ENCODE results near the gene ARAF. TPM values are rescaled to one million over a fixed set of nuclear protein-coding genes. Genes with fewer than 3 reads are reported as not detected.

Gene ARAF
- total and polyA plus RNA-seq, 2 of the 13 experiments (the other 11 are each of a cell fraction or from before 2014, with no cell fraction given): 18.0 to 33.1 TPM

DNA sequence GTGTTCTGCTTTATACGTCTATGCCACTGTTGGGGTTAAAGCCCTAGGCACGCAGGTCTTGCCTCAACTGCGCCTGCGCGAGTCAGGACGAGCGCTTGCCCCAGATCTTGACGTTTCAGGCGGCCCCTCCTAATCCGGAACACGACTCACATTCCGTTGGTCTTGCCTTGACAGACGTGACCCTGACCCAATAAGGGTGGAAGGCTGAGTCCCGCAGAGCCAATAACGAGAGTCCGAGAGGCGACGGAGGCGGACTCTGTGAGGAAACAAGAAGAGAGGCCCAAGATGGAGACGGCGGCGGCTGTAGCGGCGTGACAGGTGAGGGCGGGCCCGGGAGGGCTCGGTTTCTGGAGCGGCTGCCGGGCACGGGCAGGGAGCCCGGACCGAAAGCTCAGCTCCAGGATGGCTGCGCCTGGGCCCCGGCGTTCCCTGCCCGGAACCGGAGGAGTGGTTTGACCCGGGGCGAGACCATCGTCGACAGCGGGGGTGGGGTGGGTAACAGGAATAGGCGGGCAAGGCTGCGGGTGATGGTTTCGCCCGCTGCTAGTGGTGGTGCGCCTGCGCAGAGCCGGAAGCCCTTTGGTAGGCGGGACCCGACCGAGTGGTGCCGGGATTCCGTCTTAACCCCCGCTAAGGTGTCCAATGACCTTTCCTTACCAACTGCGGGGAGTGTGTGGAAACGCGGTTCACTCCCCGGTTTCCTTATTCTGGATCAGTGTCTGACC is at the start of gene ARAF (continued):
- TF ChIP-seq, protein P1, sequence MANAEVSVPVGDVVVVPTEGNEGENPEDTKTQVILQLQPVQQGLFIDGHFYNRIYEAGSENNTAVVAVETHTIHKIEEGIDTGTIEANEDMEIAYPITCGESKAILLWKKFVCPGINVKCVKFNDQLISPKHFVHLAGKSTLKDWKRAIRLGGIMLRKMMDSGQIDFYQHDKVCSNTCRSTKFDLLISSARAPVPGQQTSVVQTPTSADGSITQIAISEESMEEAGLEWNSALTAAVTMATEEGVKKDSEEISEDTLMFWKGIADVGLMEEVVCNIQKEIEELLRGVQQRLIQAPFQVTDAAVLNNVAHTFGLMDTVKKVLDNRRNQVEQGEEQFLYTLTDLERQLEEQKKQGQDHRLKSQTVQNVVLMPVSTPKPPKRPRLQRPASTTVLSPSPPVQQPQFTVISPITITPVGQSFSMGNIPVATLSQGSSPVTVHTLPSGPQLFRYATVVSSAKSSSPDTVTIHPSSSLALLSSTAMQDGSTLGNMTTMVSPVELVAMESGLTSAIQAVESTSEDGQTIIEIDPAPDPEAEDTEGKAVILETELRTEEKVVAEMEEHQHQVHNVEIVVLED (CRISPR knock-in tag; IDR thresholded peaks at IDR 0.05; ENCODE audit: borderline replicate concordance): peak; percentile 54; the same call in 1 of the 2 replicates
- TF ChIP-seq, protein P2, sequence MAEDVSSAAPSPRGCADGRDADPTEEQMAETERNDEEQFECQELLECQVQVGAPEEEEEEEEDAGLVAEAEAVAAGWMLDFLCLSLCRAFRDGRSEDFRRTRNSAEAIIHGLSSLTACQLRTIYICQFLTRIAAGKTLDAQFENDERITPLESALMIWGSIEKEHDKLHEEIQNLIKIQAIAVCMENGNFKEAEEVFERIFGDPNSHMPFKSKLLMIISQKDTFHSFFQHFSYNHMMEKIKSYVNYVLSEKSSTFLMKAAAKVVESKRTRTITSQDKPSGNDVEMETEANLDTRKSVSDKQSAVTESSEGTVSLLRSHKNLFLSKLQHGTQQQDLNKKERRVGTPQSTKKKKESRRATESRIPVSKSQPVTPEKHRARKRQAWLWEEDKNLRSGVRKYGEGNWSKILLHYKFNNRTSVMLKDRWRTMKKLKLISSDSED (CRISPR knock-in tag; IDR thresholded peaks at IDR 0.05): no peak
- TF ChIP-seq, protein P3, sequence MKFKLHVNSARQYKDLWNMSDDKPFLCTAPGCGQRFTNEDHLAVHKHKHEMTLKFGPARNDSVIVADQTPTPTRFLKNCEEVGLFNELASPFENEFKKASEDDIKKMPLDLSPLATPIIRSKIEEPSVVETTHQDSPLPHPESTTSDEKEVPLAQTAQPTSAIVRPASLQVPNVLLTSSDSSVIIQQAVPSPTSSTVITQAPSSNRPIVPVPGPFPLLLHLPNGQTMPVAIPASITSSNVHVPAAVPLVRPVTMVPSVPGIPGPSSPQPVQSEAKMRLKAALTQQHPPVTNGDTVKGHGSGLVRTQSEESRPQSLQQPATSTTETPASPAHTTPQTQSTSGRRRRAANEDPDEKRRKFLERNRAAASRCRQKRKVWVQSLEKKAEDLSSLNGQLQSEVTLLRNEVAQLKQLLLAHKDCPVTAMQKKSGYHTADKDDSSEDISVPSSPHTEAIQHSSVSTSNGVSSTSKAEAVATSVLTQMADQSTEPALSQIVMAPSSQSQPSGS (CRISPR knock-in tag; IDR thresholded peaks at IDR 0.05): 0 out of 2 replicates have a peak, but pooled peaks have one; percentile 19
- TF ChIP-seq ZNF558 (CRISPR knock-in tag; IDR thresholded peaks at IDR 0.05; ENCODE audit: borderline replicate concordance): no peak
- TF ChIP-seq ZNF549 (CRISPR knock-in tag; IDR thresholded peaks at IDR 0.05): no peak
- peak; percentile 51; the same call in 1 of the 2 replicates for TF ChIP-seq GATAD1 (CRISPR knock-in tag; IDR thresholded peaks at IDR 0.05)
- TF ChIP-seq HDAC1 (CRISPR knock-in tag; IDR thresholded peaks at IDR 0.05): peak; percentile 32; the same call in 1 of the 2 replicates
- peak; percentile 76; the same call in 1 of the 2 replicates for TF ChIP-seq NR2C2 (CRISPR knock-in tag; IDR thresholded peaks at IDR 0.05; ENCODE audit: borderline replicate concordance)
- TF ChIP-seq ELF1 (CRISPR knock-in tag; IDR thresholded peaks at IDR 0.05): peak; percentile 78
- TF ChIP-seq, protein P4, sequence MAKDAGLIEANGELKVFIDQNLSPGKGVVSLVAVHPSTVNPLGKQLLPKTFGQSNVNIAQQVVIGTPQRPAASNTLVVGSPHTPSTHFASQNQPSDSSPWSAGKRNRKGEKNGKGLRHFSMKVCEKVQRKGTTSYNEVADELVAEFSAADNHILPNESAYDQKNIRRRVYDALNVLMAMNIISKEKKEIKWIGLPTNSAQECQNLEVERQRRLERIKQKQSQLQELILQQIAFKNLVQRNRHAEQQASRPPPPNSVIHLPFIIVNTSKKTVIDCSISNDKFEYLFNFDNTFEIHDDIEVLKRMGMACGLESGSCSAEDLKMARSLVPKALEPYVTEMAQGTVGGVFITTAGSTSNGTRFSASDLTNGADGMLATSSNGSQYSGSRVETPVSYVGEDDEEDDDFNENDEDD (CRISPR knock-in tag; IDR thresholded peaks at IDR 0.05; ENCODE audit: borderline replicate concordance): no peak
- TF ChIP-seq RFX1 (IDR thresholded peaks at IDR 0.05): no peak
- no peak for TF ChIP-seq KLF16 (CRISPR knock-in tag; IDR thresholded peaks at IDR 0.05)
- TF ChIP-seq SUZ12 (IDR thresholded peaks at IDR 0.05; ENCODE audit: low read depth, low read length): no peak
- TF ChIP-seq GABPA (IDR thresholded peaks at IDR 0.05; ENCODE audit: low read depth, low read length): peak; percentile 39
- peak; percentile 77 for TF ChIP-seq GABPA (CRISPR knock-in tag; IDR thresholded peaks at IDR 0.05; ENCODE audit: low read depth)
- peak; percentile 41 for TF ChIP-seq RBM39 (IDR thresholded peaks at IDR 0.05; ENCODE audit: low read depth, low read length, poor library complexity, severe bottlenecking)
- no peak for TF ChIP-seq ZNF33A (CRISPR knock-in tag; IDR thresholded peaks at IDR 0.05; ENCODE audit: borderline replicate concordance)
- TF ChIP-seq, protein P5, sequence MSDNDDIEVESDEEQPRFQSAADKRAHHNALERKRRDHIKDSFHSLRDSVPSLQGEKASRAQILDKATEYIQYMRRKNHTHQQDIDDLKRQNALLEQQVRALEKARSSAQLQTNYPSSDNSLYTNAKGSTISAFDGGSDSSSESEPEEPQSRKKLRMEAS (IDR thresholded peaks at IDR 0.05): no peak
